ENCODE results near the gene INPP5K. TPM values are rescaled to one million over a fixed set of nuclear protein-coding genes. Genes with fewer than 3 reads are reported as not detected.

INPP5K gene
- total and polyA plus RNA-seq, 2 of the 4 experiments (the other 2 are of a cell fraction): 14.9 to 17.4 TPM

DNA sequence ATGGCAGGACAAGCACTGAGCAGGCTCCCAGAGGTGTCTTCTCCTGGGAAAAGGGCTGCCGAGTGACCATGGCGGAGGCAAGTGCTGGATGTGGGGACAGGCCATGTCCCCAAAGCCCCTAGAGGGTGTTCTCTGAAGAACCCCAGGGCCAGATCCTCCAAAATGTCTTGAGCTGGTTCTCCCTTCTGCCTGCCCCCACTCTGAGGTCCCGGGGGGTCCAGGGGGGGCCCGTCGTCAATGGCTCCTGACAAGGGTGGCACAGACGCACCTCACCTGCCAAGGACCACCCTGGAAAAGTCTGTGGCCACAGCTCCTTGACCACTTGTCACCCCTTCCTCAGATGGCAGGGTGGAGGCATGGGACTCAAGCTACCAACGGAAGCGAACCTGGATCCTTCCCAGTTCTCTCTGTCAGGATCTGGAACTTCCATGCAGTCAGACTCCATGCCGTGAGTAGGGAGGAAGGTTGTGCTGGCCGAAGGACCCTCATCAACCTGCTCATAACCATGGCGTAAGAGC is 21.6 kb downstream of the INPP5K start:
- Histone ChIP-seq H3K56ac (ENCODE audit: extremely low read depth, insufficient read depth, low read length) (no peak overlapping the region), H3K9me3 (ENCODE audit: control insufficient read depth, insufficient read depth, low read length) (no peaks in the 10 kb centered on the region), H3K36me3 (ENCODE audit: control insufficient read depth, insufficient read depth, low read length) (peaks cover 14% of the 10 kb centered on the region), H3K79me1 (ENCODE audit: low read depth in 1 of 2, low read length in 2 of 2) (peaks cover 5 to 25% of the 10 kb centered on the region in 2 experiments; a peak in 3 of 4 replicates), H3K4me2 (ENCODE audit: low read depth, low read length) (no peak overlapping the region), H3K4me1 (ENCODE audit: control insufficient read depth, insufficient read depth, low read length) (peaks cover 13% of the 10 kb centered on the region), H2AFZ (replicated peaks; ENCODE audit: low read length, poor library complexity) (no peak overlapping the region), H2BK15ac (ENCODE audit: low read depth, low read length) (no peak overlapping the region), H4K20me1 (ENCODE audit: insufficient read depth, low read length) (peaks cover 3% of the 10 kb centered on the region; the same call in 1 of the 2 replicates), H3K4me3 (ENCODE audit: insufficient read depth, low read depth, low read length) (no peak overlapping the region), H4K8ac (ENCODE audit: low read depth in 2 of 2, low read length in 2 of 2) (no peak overlapping the region), H3K14ac (replicated peaks; ENCODE audit: low read depth, low read length) (no peak overlapping the region), H3K23ac (ENCODE audit: low read depth, low read length) (no peak overlapping the region), H3K27ac (ENCODE audit: insufficient read depth, low read length) (no peak overlapping the region), H3K9ac (ENCODE audit: low read depth, low read length) (no peak overlapping the region), H3K18ac (ENCODE audit: low read depth, low read length) (no peak overlapping the region), H4K91ac (ENCODE audit: insufficient read depth, low read depth, low read length) (no peak overlapping the region), H2AK9ac (replicated peaks; ENCODE audit: low read depth, low read length, poor library complexity) (peak overlapping the region; percentile 88), H2BK120ac (ENCODE audit: low read depth, low read length) (no peak overlapping the region), H3K9me1 (ENCODE audit: insufficient read depth, low read length) (peaks cover 12% of the 10 kb centered on the region; the same call in 1 of the 2 replicates), H3K4ac (ENCODE audit: low read depth, low read length) (no peak overlapping the region), H3K27me3 (ENCODE audit: control insufficient read depth, insufficient read depth, low read length) (no peaks in the 10 kb centered on the region), H2BK20ac (ENCODE audit: low read depth, low read length) (no peak overlapping the region), H2AK5ac (ENCODE audit: low read depth, low read length) (no peak overlapping the region), H2BK5ac (ENCODE audit: low read depth, low read length, poor library complexity, severe bottlenecking) (no peak overlapping the region), H4K5ac (ENCODE audit: low read depth, low read length) (no peak overlapping the region)
- BruUV-seq (replicated peaks): no TSS peak
- dilution Hi-C loops (cut with HindIII; ENCODE audit: low sequenced_read_pairs, unreplicated experiment) (no loop called here), intact Hi-C loops (cut with micrococcal nuclease) (no loop called here), in situ Hi-C loops (cut with MboI; ENCODE audit: low sequenced_read_pairs) (no loop called here)
- ChIA-PET CTCF (no interaction called here), POLR2A (ENCODE audit: unreplicated experiment) (interaction anchor here (0.5 kb wide), 1 partner anchor 93 kb away, joined by 3 read pairs; no protein-coding TSS in a partner anchor)
- no CpG with 5 or more reads among the region's 11 CpGs for WGBS, 2 experiments (ENCODE audit: extremely low coverage in 2 of 2, insufficient read length in 1 of 2)
- DNase-seq: no peak
- TF ChIP-seq CTCF (conservative IDR thresholded peaks at IDR 0.05; ENCODE audit: low read depth, low read length) (no peak), BHLHE40 (IDR thresholded peaks at IDR 0.05; ENCODE audit: low read depth, low read length) (no peak), CHD1 (IDR thresholded peaks at IDR 0.05; ENCODE audit: low read depth, low read length) (no peak), RAD21 (IDR thresholded peaks at IDR 0.05; ENCODE audit: low read length) (no peak), POLR2A (IDR thresholded peaks at IDR 0.05; ENCODE audit: low read depth, low read length) (no peak), MAZ (IDR thresholded peaks at IDR 0.05; ENCODE audit: borderline replicate concordance, low read depth, low read length) (no peak), RCOR1 (IDR thresholded peaks at IDR 0.05; ENCODE audit: insufficient replicate concordance, low read length) (no peak), RFX5 (IDR thresholded peaks at IDR 0.05; ENCODE audit: low read depth, low read length) (no peak), SMC3 (IDR thresholded peaks at IDR 0.05; ENCODE audit: low read depth, low read length) (no peak), CEBPB (IDR thresholded peaks at IDR 0.05; ENCODE audit: low read depth, low read length) (no peak), NFE2L2 (IDR thresholded peaks at IDR 0.05; ENCODE audit: low read depth, low read length) (no peak), MAFK (IDR thresholded peaks at IDR 0.05; ENCODE audit: low read depth, low read length) (no peak), FOS (IDR thresholded peaks at IDR 0.05; ENCODE audit: low read depth, low read length) (no peak)
- TF ChIP-seq, protein P1, sequence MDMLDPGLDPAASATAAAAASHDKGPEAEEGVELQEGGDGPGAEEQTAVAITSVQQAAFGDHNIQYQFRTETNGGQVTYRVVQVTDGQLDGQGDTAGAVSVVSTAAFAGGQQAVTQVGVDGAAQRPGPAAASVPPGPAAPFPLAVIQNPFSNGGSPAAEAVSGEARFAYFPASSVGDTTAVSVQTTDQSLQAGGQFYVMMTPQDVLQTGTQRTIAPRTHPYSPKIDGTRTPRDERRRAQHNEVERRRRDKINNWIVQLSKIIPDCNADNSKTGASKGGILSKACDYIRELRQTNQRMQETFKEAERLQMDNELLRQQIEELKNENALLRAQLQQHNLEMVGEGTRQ (IDR thresholded peaks at IDR 0.05; ENCODE audit: low read depth, low read length): no peak
- TF ChIP-seq, protein P2, sequence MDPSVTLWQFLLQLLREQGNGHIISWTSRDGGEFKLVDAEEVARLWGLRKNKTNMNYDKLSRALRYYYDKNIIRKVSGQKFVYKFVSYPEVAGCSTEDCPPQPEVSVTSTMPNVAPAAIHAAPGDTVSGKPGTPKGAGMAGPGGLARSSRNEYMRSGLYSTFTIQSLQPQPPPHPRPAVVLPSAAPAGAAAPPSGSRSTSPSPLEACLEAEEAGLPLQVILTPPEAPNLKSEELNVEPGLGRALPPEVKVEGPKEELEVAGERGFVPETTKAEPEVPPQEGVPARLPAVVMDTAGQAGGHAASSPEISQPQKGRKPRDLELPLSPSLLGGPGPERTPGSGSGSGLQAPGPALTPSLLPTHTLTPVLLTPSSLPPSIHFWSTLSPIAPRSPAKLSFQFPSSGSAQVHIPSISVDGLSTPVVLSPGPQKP (IDR thresholded peaks at IDR 0.05; ENCODE audit: borderline replicate concordance, low read depth, low read length): no peak
- ATAC-seq (ENCODE audit: low read depth): no peak

All from IMR-90 (cell line).